Esophagus squamous epithelium (tissue), 5 donors: ENCODE measurements around the gene AFF3. TPM values are rescaled to one million over a fixed set of nuclear protein-coding genes. Genes with fewer than 3 reads are reported as not detected.

Source experiments
- DNase-seq: peaks from one replicate; lab custom pipeline; 2025; lab: John Stamatoyannopoulos, UW
- H3K27ac ChIP-seq, 4 donors: fragments of 200-600 bp; sonication (generic); one replicate each; pipeline ENCODE4 v1.5.1; 2016 to 2019; ENCODE audit warnings: mild to moderate bottlenecking in 1 of 4
- H3K27me3 ChIP-seq, 4 donors: fragments of 200-600 bp; sonication (generic); 1 replicate in 3 of 4; 2 replicates in 1 of 4; pipeline versions ENCODE4 v1.5.1 to v1.6.0; 2017 to 2021; ENCODE audit warnings: antibody characterized with exemption in 1 of 4
- H3K36me3 ChIP-seq, 3 donors: fragments of 200-600 bp; sonication (generic); one replicate each; pipeline ENCODE4 v1.5.1; 2016 to 2019
- H3K4me1 ChIP-seq, 3 donors: fragments of 200-600 bp; sonication (generic); one replicate each; pipeline ENCODE4 v1.5.1; 2017 to 2019
- H3K4me3 ChIP-seq, 4 donors: fragments of 200-600 bp; sonication (generic); 1 replicate in 3 of 4; 2 replicates in 1 of 4; pipeline ENCODE4 v1.5.1; 2016 to 2019; ENCODE audit warnings: mild to moderate bottlenecking in 2 of 4, moderate library complexity in 1 of 4
- H3K9me3 ChIP-seq, 3 donors: fragments of 200-600 bp; sonication (generic); one replicate each; pipeline ENCODE4 v1.5.1; 2016 to 2019
- POLR2A ChIP-seq, 4 donors: fragments of 450-650 bp; IDR thresholded peaks; one replicate each; pipeline ENCODE4 v1.6.1; 2017; ENCODE audit warnings: antibody characterized with exemption in 4 of 4, mild to moderate bottlenecking in 4 of 4, moderate library complexity in 3 of 4
- WGBS, 2 donors: methylation state at CpG; one replicate each; pipeline ENCODE4 v1.1.5; 2018; 5-methylcytosine and 5-hydroxymethylcytosine counted together
- intact Hi-C: fragments of 100-400 bp; cut with DNase I; formaldehyde crosslinking; loops from one replicate; pipeline ENCODE4 v1.15.0; 2022
- total RNA-seq, 4 donors: library from RNA; depleted of rRNA; stranded (reverse); fragments of >200 nt; gene quantifications; one replicate each; pipeline ENCODE4 v1.1.0, GENCODE V29; 2016
- TF ChIP-seq, protein P1 (sequence below), 6 experiments: fragments of 450-650 bp in 4 of 6; fragments of 200-600 bp in 2 of 6; sonication (generic) in 2 of 6; IDR thresholded peaks; one replicate each; pipeline ENCODE4 v1.5.1; 2016 to 2019; ENCODE audit warnings: antibody characterized with exemption in 6 of 6, mild to moderate bottlenecking in 4 of 6, moderate library complexity in 4 of 6
- donor health status: DM: yes; HTN: yes; CAD: no.

AFF3 gene
- total RNA-seq, 4 donors from 2014 or later, result 1.2 to 9.7 (median 3.8) TPM

- no peaks in the 10 kb centered on the region for H3K27me3 ChIP-seq
- intact Hi-C loops, result no loop called here
- H3K27ac ChIP-seq, result no peak overlapping the region
- H3K9me3 ChIP-seq, result no peaks in the 10 kb centered on the region
- H3K4me1 ChIP-seq, result no peaks in the 10 kb centered on the region
- H3K4me3 ChIP-seq, result no peak overlapping the region
- WGBS, 2 donors, result 61 to 62% methylated on average over 5 of the region's 5 CpGs
- TF ChIP-seq, protein P1, sequence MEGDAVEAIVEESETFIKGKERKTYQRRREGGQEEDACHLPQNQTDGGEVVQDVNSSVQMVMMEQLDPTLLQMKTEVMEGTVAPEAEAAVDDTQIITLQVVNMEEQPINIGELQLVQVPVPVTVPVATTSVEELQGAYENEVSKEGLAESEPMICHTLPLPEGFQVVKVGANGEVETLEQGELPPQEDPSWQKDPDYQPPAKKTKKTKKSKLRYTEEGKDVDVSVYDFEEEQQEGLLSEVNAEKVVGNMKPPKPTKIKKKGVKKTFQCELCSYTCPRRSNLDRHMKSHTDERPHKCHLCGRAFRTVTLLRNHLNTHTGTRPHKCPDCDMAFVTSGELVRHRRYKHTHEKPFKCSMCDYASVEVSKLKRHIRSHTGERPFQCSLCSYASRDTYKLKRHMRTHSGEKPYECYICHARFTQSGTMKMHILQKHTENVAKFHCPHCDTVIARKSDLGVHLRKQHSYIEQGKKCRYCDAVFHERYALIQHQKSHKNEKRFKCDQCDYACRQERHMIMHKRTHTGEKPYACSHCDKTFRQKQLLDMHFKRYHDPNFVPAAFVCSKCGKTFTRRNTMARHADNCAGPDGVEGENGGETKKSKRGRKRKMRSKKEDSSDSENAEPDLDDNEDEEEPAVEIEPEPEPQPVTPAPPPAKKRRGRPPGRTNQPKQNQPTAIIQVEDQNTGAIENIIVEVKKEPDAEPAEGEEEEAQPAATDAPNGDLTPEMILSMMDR (IDR thresholded peaks at IDR 0.05), result no peak
- TF ChIP-seq POLR2A (IDR thresholded peaks at IDR 0.05), result no peak
- no peaks in the 10 kb centered on the region for H3K36me3 ChIP-seq
- DNase-seq, result no peak
Measured at GRCh38 chr2:100137866-100138570, 4.4 kb downstream of the AFF3 start.

DNA sequence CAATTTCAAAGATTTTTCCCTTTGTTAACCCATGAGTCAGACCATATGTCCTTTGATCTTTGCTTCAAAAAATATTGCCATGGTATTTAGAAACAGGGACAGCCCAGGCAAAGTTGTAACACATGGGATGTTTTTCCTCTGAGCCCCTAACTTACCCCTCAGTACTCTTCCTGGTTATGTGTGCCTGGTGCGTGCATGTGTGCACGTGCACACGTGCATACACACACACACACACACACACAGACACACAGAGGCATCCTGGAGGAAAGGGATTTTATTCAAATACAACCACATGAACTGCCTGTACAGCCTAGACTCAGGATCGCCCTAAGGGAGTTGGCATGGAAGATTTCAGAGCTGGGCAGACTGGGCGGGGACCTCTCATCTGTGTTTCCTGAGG is 5.1 kb downstream of the AFF3 start:
- H3K9me3 ChIP-seq, result no peaks in the 10 kb centered on the region
- no peak overlapping the region for H3K27ac ChIP-seq
- H3K27me3 ChIP-seq, result no peaks in the 10 kb centered on the region
- DNase-seq, result no peak
- WGBS, 2 donors, result 62 to 72% methylated on average over 5 of the region's 5 CpGs
- H3K4me3 ChIP-seq, result no peak overlapping the region
- H3K36me3 ChIP-seq, result no peaks in the 10 kb centered on the region
- intact Hi-C loops, result no loop called here
- TF ChIP-seq POLR2A (IDR thresholded peaks at IDR 0.05), result no peak
- TF ChIP-seq, protein P1 (IDR thresholded peaks at IDR 0.05), result no peak
- no peaks in the 10 kb centered on the region for H3K4me1 ChIP-seq

DNA sequence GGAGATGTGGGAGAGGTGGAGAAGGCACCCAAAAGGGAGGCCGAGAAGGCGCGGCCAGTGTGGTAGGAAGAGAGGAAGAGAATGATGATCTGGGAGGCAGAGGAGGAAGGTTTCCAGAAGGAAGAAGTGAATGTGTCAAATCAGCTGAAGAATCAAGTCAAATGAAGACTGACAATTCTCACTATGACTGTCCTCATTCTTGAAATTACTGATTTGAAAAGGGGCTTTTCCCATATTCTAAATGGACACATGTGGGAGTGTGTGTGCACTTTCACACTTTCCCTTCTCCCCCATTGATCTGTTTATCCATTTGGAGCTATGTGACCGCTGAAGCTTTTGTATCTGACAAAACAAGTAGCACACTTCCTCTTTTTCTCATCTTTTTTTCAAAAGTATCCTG is 6.1 kb downstream of the AFF3 start:
- H3K4me1 ChIP-seq, result no peaks in the 10 kb centered on the region
- no peaks in the 10 kb centered on the region for H3K9me3 ChIP-seq
- H3K36me3 ChIP-seq, result no peaks in the 10 kb centered on the region
- no peak for TF ChIP-seq POLR2A (IDR thresholded peaks at IDR 0.05)
- TF ChIP-seq, protein P1 (IDR thresholded peaks at IDR 0.05), result no peak
- no peak for DNase-seq
- H3K27ac ChIP-seq, result no peak overlapping the region
- 81 to 82% methylated on average over 4 of the region's 4 CpGs for WGBS, 2 donors
- no peak overlapping the region for H3K4me3 ChIP-seq
- intact Hi-C loops, result no loop called here
- no peaks in the 10 kb centered on the region for H3K27me3 ChIP-seq

GRCh38 chr2:100135415-100135814 is 7.0 kb downstream of the AFF3 start:
- intact Hi-C loops, result no loop called here
- 88 to 91% methylated on average over 4 to 5 of the region's 5 CpGs for WGBS, 2 donors

More at GRCh38 chr2:100135415-100135814, 7.0 kb downstream of the AFF3 start:
- no peak for DNase-seq
- TF ChIP-seq, protein P1 (IDR thresholded peaks at IDR 0.05), result no peak
- no peak for TF ChIP-seq POLR2A (IDR thresholded peaks at IDR 0.05)
- Histone ChIP-seq H3K9me3 (no peaks in the 10 kb centered on the region), H3K4me3 (no peak overlapping the region), H3K36me3 (no peaks in the 10 kb centered on the region), H3K4me1 (no peaks in the 10 kb centered on the region), H3K27ac (no peak overlapping the region), H3K27me3 (no peaks in the 10 kb centered on the region)
